HepG2 (cell line): ENCODE measurements around the gene DOCK2.

Source experiments
- CTCF ChIP-seq: sonication (generic); formaldehyde crosslinking; IDR thresholded peaks from 2 replicates; pipeline ENCODE4 v1.5.0; 2020; ENCODE audit warnings: mild to moderate bottlenecking, missing genetic modification reagents, moderate library complexity
- GATAD2A ChIP-seq: IDR thresholded peaks from 2 replicates; pipeline ENCODE4 v1.6.1; 2016
- TCF7 ChIP-seq: sonication (generic); IDR thresholded peaks from 2 replicates; pipeline ENCODE4 v1.6.1; 2016; ENCODE audit warnings: antibody characterized with exemption, low read depth
- TF ChIP-seq, protein P1 (sequence below): IDR thresholded peaks from 2 replicates; pipeline ENCODE4 v1.6.1; 2016; ENCODE audit warnings: low read depth, borderline replicate concordance
- TF ChIP-seq, protein P2 (sequence below): sonication (generic); formaldehyde crosslinking; IDR thresholded peaks from 2 replicates; pipeline ENCODE4 v1.4.0; 2020; ENCODE audit warnings: mild to moderate bottlenecking, missing genetic modification reagents, borderline replicate concordance
- TF ChIP-seq, protein P3 (sequence below): fragments of 450-650 bp; IDR thresholded peaks from 2 replicates; pipeline ENCODE4 v1.6.1; 2017; ENCODE audit warnings: mild to moderate bottlenecking

DNA sequence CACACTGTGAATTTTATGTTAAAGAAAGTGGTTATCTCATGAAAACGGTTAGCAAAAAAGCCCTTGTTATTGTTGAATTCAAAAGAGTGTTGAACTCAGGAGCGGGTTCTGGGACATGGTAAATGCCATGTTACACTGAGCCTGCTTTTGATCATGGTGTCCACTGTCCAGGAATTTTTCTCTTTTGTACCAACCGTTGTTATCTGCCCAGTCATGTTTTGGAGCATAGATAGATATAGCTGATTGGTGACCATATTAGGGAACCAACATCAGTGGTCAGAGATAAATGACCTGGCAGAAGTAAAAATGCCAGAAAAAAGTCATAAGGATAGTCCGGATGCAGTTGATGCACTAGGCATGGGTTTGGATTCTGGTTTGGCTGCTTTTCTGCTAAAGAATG, 29.3 kb downstream of the DOCK2 start:
- no peak for TF ChIP-seq CTCF
- TF ChIP-seq, protein P1, sequence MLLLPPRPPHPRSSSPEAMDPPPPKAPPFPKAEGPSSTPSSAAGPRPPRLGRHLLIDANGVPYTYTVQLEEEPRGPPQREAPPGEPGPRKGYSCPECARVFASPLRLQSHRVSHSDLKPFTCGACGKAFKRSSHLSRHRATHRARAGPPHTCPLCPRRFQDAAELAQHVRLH (CRISPR knock-in tag) = no peak
- TF ChIP-seq TCF7 = no peak
- TF ChIP-seq GATAD2A = no peak
- TF ChIP-seq, protein P2, sequence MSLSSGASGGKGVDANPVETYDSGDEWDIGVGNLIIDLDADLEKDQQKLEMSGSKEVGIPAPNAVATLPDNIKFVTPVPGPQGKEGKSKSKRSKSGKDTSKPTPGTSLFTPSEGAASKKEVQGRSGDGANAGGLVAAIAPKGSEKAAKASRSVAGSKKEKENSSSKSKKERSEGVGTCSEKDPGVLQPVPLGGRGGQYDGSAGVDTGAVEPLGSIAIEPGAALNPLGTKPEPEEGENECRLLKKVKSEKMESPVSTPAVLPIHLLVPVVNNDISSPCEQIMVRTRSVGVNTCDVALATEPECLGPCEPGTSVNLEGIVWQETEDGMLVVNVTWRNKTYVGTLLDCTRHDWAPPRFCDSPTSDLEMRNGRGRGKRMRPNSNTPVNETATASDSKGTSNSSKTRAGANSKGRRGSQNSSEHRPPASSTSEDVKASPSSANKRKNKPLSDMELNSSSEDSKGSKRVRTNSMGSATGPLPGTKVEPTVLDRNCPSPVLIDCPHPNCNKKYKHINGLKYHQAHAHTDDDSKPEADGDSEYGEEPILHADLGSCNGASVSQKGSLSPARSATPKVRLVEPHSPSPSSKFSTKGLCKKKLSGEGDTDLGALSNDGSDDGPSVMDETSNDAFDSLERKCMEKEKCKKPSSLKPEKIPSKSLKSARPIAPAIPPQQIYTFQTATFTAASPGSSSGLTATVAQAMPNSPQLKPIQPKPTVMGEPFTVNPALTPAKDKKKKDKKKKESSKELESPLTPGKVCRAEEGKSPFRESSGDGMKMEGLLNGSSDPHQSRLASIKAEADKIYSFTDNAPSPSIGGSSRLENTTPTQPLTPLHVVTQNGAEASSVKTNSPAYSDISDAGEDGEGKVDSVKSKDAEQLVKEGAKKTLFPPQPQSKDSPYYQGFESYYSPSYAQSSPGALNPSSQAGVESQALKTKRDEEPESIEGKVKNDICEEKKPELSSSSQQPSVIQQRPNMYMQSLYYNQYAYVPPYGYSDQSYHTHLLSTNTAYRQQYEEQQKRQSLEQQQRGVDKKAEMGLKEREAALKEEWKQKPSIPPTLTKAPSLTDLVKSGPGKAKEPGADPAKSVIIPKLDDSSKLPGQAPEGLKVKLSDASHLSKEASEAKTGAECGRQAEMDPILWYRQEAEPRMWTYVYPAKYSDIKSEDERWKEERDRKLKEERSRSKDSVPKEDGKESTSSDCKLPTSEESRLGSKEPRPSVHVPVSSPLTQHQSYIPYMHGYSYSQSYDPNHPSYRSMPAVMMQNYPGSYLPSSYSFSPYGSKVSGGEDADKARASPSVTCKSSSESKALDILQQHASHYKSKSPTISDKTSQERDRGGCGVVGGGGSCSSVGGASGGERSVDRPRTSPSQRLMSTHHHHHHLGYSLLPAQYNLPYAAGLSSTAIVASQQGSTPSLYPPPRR = no peak
- TF ChIP-seq, protein P3, sequence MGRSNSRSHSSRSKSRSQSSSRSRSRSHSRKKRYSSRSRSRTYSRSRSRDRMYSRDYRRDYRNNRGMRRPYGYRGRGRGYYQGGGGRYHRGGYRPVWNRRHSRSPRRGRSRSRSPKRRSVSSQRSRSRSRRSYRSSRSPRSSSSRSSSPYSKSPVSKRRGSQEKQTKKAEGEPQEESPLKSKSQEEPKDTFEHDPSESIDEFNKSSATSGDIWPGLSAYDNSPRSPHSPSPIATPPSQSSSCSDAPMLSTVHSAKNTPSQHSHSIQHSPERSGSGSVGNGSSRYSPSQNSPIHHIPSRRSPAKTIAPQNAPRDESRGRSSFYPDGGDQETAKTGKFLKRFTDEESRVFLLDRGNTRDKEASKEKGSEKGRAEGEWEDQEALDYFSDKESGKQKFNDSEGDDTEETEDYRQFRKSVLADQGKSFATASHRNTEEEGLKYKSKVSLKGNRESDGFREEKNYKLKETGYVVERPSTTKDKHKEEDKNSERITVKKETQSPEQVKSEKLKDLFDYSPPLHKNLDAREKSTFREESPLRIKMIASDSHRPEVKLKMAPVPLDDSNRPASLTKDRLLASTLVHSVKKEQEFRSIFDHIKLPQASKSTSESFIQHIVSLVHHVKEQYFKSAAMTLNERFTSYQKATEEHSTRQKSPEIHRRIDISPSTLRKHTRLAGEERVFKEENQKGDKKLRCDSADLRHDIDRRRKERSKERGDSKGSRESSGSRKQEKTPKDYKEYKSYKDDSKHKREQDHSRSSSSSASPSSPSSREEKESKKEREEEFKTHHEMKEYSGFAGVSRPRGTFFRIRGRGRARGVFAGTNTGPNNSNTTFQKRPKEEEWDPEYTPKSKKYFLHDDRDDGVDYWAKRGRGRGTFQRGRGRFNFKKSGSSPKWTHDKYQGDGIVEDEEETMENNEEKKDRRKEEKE = no peak
